ENCODE measurements around the gene TTC7B. TPM values are rescaled to one million over a fixed set of nuclear protein-coding genes. Genes with fewer than 3 reads are reported as not detected.

Gene TTC7B
- total RNA-seq, 2 experiments from 2014 or later, result 1.2 to 1.3 TPM

- no peaks in the 10 kb centered on the region for H3K9me3 Mint-ChIP-seq
- no peak for ATAC-seq (ENCODE audit: poor library complexity)
- peaks cover 13% of the 10 kb centered on the region for H3K27me3 Mint-ChIP-seq
- TF ChIP-seq CTCF (IDR thresholded peaks at IDR 0.05), result no peak
- peaks cover 8 to 13% of the 10 kb centered on the region in 2 experiments for H3K27me3 ChIP-seq (ENCODE audit: control insufficient read depth in 1 of 2, insufficient read depth in 2 of 2, low read length in 2 of 2)
- H3K36me3 ChIP-seq (ENCODE audit: insufficient read depth, low read length), result no peaks in the 10 kb centered on the region
- H3K4me1 Mint-ChIP-seq (ENCODE audit: low read depth), result no peaks in the 10 kb centered on the region
- DNase-seq, result no peak
- ChIA-PET CTCF (no interaction called here), POLR2A (no interaction called here)
- no peak overlapping the region for H3K27ac ChIP-seq (ENCODE audit: low read depth in 1 of 2, low read length in 2 of 2)
- H3K9me3 ChIP-seq (ENCODE audit: control insufficient read depth in 1 of 2, insufficient read depth in 1 of 2, low read length in 2 of 2), result no peaks in the 10 kb centered on the region
- intact Hi-C loops (cut with DNase I, micrococcal nuclease), result no loop called here
- H3K4me3 ChIP-seq (ENCODE audit: low read length), result no peak overlapping the region
- H3K27ac Mint-ChIP-seq, result no peak overlapping the region
- H3K36me3 Mint-ChIP-seq (ENCODE audit: low read depth), result no peaks in the 10 kb centered on the region
- no peaks in the 10 kb centered on the region for H3K4me1 ChIP-seq (ENCODE audit: insufficient read depth, low read length)
- H3K4me3 Mint-ChIP-seq, result no peak overlapping the region
Observed at GRCh38 chr14:90513161-90514014, 302.8 kb downstream of the TTC7B start.

- H3K27me3 Mint-ChIP-seq, result peaks cover 16% of the 10 kb centered on the region
- ATAC-seq (ENCODE audit: poor library complexity) (no peak), DNase-seq (no peak)
- Histone ChIP-seq H3K36me3 (ENCODE audit: insufficient read depth, low read length) (no peaks in the 10 kb centered on the region), H3K4me3 (ENCODE audit: low read length) (no peak overlapping the region), H3K9me3 (ENCODE audit: control insufficient read depth in 1 of 2, insufficient read depth in 1 of 2, low read length in 2 of 2) (no peaks in the 10 kb centered on the region), H3K27ac (ENCODE audit: low read depth in 1 of 2, low read length in 2 of 2) (no peak overlapping the region), H3K27me3 (ENCODE audit: control insufficient read depth in 1 of 2, insufficient read depth in 2 of 2, low read length in 2 of 2) (peaks cover 9 to 13% of the 10 kb centered on the region in 2 experiments), H3K4me1 (ENCODE audit: insufficient read depth, low read length) (no peaks in the 10 kb centered on the region)
- H3K9me3 Mint-ChIP-seq, result no peaks in the 10 kb centered on the region
- intact Hi-C loops (cut with DNase I, micrococcal nuclease), result no loop called here
- POLR2A ChIA-PET, result no interaction called here
- no peak for TF ChIP-seq CTCF (IDR thresholded peaks at IDR 0.05)
- H3K4me1 Mint-ChIP-seq (ENCODE audit: low read depth), result no peaks in the 10 kb centered on the region
- H3K36me3 Mint-ChIP-seq (ENCODE audit: low read depth), result no peaks in the 10 kb centered on the region
- no peak overlapping the region for H3K27ac Mint-ChIP-seq
- H3K4me3 Mint-ChIP-seq, result no peak overlapping the region
- CTCF ChIA-PET, result no interaction called here
Observed at GRCh38 chr14:90512329-90512991, 303.8 kb downstream of the TTC7B start.

- Histone ChIP-seq H3K4me3 (ENCODE audit: low read length) (no peak overlapping the region), H3K4me1 (ENCODE audit: insufficient read depth, low read length) (no peaks in the 10 kb centered on the region), H3K9me3 (ENCODE audit: control insufficient read depth in 1 of 2, insufficient read depth in 1 of 2, low read length in 2 of 2) (no peaks in the 10 kb centered on the region), H3K27me3 (ENCODE audit: control insufficient read depth in 1 of 2, insufficient read depth in 2 of 2, low read length in 2 of 2) (peaks cover 9 to 13% of the 10 kb centered on the region in 2 experiments), H3K27ac (ENCODE audit: low read depth in 1 of 2, low read length in 2 of 2) (no peak overlapping the region), H3K36me3 (ENCODE audit: insufficient read depth, low read length) (no peaks in the 10 kb centered on the region)
- Mint-ChIP-seq H3K4me3 (no peak overlapping the region), H3K36me3 (ENCODE audit: low read depth) (no peaks in the 10 kb centered on the region), H3K27me3 (peaks cover 16% of the 10 kb centered on the region), H3K4me1 (ENCODE audit: low read depth) (no peaks in the 10 kb centered on the region), H3K27ac (no peak overlapping the region), H3K9me3 (no peaks in the 10 kb centered on the region)
- POLR2A ChIA-PET, result no interaction called here
- DNase-seq, result no peak
- no peak for ATAC-seq (ENCODE audit: poor library complexity)
- intact Hi-C loops (cut with DNase I, micrococcal nuclease), result no loop called here
- CTCF ChIA-PET, result no interaction called here
- TF ChIP-seq CTCF (IDR thresholded peaks at IDR 0.05), result no peak
Observed at GRCh38 chr14:90511795-90512328, 304.4 kb downstream of the TTC7B start.

Data from CD4-positive, alpha-beta T cell (primary cell).